Measurements from ENCODE around the gene NELL2.
"Not testable (repeated sequence)": the region's sequence is repeated elsewhere in the genome, so short reads cannot be mapped to it uniquely, and the experiment has no call there.

The NELL2 gene

DNA sequence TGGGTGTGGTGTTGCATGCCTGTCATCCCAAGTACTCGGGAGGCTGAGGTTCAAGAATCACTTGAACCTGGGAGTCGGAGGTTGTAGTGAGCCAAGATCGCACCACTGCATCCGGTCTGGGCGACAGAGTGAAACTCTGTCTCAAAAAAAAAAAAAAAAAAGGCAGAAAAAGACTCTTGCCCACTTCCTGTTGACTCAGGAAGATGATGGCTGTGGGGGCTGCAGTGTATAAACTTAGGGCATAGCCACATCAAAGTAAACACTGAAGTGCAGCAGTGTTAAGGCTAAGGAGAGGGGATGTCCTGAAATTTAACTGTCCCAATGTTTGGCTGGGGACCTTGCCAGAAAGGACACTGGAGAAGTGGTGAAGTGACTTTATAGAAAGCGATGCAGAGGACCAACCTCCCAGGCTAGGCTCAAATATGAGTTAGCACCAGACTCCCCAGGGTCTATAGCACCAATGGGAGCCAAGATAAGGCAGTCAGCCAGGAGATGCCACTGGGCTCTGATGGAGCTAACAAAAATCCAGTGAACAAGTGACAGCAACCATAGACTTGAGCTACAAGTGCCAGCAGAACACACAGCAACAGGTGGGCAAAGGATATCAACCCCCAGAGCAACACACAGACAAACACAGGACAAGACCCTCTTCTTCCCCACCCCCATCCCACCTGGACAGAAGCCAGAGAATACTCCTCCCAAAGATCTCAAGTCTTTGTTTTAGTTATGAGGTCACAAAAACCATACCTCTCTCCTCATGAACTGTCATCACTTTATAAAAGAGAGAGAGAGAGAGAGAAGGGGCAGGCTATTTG, 28.0 kb downstream of the NELL2 start:
- no peak for DNase-seq (ENCODE audit: low read depth, low spot score)

DNA sequence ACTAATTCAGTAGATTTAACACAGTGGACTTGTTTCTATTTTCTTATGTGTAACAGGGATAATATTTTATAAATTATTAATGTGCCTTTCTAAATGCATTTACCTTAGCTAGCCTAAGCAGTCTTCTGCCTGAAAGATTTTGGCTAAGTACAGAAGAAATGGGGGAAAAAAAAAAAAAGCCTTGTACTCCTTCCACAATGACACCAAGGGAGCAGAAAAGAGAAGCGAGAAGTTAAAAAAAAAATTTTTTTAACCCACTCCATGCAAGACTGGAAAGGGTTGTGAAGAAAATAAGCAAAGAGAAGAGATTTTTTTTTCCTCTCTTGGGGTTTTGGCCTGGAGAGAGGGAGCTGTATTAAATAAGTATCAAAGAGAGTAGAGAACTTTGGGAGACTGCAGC, 28.7 kb downstream of the NELL2 start:
- DNase-seq (ENCODE audit: low read depth, low spot score), result no peak

DNA sequence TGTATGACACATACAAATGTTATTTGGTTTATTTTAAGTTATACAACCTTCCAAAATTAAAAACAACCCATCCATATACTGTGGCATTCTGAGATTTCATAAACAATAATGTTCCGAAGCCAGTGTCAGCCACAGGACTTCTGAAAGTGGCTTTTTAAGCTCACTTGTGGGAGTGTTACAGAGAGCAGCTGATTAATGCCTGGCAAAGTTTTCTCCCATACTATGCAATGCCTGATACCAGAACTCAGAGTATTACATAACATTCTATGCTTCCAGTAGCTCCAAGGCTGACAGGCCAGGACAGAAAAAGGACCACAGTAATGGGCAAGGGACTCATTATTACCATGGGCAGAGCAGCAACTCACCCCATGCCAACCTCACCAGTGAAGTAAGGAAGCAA, 29.3 kb downstream of the NELL2 start:
- no peak for DNase-seq (ENCODE audit: low read depth, low spot score)

DNA sequence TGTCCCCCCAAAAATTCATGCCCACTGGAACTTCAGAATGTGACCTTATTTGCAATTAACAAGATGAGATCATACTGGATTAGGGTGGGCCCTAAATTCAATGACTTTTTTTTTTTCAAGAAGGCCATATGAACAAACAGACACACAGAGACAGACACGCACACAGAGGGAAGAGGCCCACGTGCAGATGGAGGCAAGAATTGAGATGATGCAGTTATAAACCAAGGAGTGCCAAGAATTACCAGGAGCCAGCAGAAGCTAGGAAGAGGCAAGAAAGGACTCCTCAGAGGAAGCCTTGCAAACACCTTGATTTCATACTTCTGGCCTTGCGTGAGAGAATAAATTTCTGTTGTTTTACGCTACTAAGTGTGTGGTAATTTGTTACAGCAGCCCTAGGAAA, 33.4 kb downstream of the NELL2 start:
- no peak for DNase-seq (ENCODE audit: low read depth, low spot score)

DNA sequence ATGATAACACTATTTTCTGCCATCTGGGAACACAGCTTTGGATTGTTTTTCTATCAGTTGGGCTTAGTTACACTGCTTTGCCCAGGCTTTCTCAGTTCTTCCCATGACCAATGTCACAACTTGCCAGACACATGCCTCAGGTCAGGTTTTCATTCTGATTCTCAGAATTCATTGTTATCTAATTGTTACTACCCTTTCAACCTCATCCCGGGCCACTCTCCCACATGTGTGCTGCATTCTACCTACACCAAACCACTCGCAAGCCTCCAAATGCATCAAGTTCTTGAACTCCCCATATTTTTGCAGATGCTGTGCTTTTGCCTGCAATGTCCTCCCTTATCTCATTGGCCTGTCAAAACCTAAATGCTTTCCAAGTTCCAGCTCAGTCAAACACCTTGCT, 36.3 kb downstream of the NELL2 start:
- DNase-seq (ENCODE audit: low read depth, low spot score), result no peak

DNA sequence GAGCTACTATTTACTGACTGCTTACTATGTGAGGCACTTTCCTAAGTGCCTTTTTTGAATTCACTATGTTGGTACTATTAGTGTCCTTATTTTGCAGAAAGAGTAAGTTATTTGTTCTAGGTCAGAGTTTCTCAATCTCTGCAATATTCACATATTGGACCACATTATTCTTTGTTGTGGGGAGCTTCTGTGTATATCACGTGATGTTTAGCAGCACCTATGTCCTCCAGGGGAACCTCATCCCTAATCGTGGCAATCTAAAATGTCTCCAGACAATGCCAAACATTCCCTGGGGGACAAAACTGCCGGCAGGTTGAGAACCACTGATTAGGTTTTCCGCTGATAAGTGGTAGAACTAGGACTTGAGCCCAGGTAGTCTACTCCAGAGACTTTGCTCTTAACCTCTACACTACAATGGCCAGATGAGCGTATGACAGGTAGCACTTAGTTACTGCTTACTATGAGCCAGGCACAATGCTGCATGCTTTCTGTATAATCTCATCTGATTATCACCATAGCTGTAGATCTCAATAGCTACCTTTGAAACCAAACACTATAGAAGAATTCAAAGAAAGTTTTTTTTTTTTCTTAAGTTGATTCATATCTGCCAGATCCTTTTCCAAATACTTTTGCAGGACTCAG, 38.9 kb downstream of the NELL2 start:
- DNase-seq (ENCODE audit: low read depth, low spot score), result no peak

DNA sequence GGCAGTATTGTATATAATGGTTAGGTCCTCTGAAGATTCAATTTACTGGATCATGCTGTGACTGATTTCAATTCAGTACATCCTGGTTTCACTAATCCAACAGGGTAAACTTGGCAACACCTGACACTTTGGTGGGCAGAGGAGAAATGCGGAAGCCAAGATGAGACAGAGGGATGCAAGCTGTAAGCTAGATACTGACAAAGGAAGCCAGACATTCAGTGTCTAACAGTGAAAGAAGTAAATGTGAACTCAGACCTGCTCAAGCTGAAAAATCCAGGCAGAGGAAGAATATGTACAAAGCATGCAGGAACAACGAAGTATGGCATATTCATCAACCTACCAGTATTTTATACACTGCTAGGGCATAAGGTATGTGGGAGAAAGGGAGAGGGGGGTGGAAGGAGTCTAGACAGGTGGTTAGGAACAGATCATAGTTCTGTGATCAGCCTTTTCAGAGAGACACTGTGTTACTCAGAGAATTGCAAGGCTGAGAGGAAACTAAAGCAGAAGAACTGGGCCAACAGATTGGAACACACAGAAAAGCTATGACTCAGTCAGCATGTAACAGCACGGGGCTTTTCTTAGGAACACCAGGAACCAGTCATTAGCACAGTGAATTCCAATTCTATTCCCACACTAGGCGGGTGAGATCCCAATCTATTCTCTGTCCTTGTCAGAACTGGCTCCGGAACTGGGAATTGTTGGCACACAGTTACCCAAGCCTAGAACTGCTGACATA, 40.3 kb downstream of the NELL2 start:
- no peak for DNase-seq (ENCODE audit: low read depth, low spot score)

DNA sequence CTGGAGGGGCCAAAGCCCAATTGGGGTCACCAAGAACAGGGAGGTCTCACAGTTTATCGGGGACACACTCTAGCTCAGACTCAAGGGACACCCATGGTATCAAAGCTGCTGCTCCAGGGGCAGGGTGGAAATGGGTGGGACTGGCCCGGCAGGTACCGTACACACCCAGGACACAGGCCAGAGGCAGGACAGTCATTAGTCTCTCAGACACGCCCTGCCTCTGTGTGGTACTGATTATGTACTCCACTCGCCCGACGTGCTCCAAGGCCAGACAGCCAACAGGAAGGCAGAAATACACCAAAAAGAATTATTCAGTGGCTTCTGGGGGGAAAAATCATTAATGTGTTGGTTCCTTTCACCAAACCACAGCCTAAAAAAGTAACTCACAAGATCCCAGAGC, 41.1 kb downstream of the NELL2 start:
- not testable (repeated sequence) for DNase-seq (ENCODE audit: low read depth, low spot score)

DNA sequence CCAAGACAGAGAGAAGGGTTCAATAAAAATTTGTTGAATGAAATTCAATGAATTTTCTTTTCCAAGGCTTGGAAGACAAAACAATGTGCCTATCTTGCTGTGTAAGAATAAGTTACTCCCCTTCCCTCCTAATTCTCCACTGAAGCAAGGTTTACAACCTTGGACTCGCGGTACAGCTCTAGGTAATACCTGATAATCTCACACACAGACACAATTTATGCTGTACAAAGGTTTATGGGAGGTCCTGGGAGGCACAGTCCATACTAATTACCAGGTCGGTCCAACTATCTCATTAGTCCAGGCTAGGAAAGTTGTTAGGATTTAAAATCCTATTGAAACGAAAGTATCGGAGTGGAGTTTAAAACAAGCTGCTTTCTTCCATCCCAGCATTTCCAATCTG, 42.6 kb downstream of the NELL2 start:
- no peak for DNase-seq (ENCODE audit: low read depth, low spot score)

DNA sequence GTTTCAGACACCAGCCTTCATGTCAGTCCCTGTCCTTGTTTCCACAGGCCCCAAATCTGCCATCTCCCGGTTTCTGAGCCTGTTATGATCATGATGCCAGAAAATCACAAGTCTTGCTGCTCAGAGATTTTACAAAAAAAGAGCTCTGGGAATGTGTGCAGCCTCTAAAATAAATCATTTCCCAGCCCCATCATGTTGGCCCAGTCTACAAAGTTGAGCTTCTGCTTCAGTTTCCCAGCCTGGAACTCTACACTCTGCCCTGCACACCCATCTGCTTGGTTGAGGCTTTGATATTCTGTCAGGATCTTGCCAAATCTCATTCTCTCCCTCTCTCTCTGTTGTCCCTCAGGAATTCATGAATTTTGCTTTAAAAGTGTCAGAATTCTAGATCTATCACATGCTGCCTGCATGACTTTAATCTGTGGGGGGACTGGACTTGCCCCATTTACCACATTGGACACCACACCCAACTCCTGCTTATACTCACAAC, 45.5 kb downstream of the NELL2 start:
- DNase-seq (ENCODE audit: low read depth, low spot score), result no peak

DNA sequence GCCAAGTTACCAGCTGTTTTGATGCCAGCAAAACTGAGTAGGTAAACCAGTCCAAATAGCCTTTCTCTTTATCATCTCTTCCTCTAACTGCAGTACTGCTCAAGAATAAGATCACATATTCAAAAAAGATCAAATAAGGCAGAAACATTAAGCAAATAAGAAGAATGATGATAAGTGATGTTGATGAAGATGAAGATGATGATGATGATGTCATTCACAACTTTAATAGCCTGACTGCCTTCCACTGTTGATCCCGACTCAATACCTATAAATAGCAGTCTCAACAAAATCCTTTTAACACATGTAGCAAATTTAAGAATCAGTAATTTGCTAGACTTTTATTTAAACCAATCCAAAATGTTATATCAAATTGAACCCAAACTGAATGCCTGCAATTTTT, 47.1 kb downstream of the NELL2 start:
- DNase-seq (ENCODE audit: low read depth, low spot score), result no peak

DNA sequence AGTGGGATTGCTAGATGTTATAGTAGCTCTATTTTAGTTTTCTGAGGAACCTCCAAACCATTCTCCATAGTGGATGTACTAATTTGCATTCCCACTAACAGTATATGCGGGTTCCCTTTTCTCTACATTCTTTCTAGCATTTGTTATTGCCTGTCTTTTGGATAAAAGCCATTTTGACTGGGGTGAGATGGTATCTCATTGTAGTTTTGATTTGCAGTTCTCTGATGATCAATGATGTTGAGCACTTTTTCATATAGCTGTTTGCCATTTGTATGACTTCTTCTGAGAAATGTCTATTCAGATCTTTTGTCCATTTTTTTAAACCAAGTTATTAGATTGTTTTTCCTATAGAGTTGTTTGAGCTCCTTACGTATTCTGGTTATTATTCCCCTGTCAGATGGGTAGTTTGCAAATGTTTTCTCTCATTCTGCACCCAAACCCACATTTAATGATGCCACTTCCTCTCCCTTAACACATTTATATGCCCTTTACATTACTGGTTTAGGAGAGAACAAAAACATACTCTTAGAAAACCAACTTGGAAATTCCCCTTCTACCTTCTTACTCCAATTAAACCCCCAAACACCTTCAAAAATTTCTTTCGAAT, 48.2 kb downstream of the NELL2 start:
- no peak for DNase-seq (ENCODE audit: low read depth, low spot score)

DNA sequence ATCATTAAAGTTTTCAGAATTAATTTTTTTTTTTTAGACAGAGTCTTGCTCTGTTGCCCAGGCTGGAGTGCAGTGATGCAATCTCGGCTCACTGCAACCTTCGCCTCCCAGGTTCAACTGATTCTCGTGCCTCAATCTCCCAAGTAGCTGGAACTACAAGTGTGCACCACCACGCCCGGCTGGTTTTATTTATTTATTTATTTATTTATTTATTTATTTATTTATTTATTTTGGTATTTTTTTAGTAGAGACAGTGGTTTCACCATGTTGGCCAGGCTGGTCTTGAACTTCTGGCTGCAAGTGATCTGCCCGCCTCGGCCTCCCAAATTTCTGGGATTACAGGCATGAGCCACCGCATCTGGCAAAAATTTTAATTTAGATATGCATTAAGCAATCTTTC, 54.4 kb downstream of the NELL2 start:
- DNase-seq (ENCODE audit: low read depth, low spot score), result not testable (repeated sequence)

DNA sequence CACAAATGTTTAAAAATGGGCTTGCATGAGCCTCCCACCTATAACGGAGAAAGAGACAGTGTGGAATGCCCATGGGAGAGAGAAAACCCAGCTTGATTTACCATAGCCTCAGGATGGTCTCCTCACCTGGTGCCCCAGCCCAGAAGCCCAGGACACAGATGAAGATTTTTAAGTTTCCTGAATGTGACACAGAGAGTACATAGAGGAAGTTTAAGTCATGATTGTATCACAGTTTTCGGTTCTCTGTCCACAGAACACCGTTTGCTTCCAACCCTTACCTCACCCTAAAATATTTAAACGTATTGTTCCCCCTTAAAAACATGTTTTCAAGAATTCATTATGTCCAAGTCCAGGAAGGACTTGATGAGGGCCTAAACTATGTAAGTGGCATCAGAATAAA, 56.2 kb downstream of the NELL2 start:
- no peak for DNase-seq (ENCODE audit: low read depth, low spot score)

DNA sequence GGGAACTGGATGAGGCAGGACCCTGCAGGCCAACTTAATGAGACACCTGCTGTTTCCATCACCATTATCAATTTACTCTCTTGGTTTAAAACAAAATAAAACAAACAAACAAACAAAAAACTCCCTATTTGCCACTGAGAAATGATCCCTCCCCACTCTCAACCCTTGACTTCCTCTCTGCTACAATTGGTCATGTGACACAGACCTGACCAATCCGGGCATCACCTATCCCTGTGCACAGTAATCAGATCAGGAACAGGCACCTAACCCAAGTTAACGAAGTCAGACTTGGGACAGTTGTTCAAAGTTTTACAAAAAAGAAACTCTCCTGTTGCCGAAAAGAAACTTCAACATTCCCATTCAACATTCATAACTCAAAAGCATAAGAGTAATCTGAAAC, 58.4 kb downstream of the NELL2 start:
- DNase-seq (ENCODE audit: low read depth, low spot score), result no peak

DNA sequence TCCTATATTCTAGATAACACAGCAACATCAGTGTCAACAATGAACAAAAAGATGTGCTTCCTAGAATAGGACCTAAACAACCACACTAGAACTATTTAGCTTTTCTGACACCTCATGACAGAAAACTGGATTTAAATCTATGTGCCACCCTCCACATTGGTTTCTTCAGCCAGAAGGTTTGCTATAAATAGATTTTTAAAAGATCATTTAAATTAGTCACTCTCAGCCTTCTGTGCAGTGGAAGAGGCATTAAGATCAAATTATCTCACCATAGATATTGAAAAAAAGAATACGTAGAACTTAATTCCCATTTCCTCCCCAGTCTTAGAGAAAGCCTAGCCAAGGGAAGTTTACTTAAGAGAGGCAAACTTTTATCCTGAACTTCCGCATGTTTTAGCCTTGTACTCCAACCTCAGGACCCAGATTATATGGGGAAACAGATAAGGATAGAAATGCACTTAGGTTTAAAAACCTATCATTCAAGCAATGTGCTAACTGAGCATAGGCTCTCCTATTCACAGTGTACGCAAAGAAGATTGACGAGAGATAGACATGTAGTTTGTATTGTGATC, 59.6 kb downstream of the NELL2 start:
- no peak for DNase-seq (ENCODE audit: low read depth, low spot score)

DNA sequence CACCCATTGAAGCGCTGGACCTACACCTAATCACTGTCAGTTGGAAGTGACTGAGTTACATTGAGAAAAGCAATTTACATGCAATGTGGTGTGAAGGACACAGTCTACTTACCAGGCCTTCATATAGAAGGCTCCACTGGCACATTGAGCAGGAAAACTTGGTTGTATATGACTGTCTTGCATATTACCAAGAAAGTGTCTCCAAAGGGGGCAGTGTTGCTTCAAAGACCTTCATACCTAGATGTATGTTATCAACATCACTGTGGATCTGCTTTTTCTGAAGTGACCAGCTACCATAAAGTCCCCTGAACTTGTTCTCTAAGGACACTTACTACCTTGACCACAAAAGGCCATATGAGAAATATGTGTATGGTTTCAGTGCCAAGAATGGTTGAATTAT, 64.1 kb downstream of the NELL2 start:
- no peak for DNase-seq (ENCODE audit: low read depth, low spot score)

DNA sequence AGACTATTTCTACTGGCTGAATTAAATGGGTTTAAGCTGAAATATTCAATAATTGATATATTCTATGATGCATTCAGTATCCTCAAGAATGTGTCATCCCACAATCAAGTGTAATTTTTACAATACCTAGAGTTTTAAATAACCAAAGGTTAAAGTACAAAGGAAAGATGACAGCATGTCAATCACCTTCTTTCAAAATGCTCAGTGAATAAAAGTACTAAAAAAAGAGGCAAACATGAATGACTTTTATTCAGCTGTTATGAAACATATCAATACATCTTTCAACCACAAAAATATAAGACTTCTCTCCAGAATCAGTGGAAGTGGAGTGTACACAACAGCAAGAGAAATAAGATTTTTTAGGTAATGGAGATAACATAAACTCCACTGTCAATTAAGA, 72.0 kb downstream of the NELL2 start:
- DNase-seq (ENCODE audit: low read depth, low spot score), result no peak

DNA sequence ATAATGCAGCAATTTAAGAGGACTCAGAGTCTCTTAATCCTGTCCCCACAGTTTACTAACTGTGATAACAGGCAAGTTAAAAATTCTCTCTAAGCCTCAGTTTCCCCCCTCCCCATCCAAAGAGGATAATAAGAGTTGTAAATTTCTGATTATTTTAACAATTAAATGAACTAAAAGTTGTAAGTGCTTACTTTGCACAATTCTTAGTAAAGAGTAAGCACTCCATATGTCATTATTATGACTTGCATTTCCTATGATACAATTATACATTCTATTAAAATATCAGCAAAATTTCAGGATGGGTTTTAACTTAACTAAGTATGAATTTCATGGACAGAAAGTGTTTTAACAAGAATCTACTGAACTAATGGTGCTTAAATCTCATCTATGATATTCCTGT, 80.1 kb downstream of the NELL2 start:
- no peak for DNase-seq (ENCODE audit: low read depth, low spot score)

DNA sequence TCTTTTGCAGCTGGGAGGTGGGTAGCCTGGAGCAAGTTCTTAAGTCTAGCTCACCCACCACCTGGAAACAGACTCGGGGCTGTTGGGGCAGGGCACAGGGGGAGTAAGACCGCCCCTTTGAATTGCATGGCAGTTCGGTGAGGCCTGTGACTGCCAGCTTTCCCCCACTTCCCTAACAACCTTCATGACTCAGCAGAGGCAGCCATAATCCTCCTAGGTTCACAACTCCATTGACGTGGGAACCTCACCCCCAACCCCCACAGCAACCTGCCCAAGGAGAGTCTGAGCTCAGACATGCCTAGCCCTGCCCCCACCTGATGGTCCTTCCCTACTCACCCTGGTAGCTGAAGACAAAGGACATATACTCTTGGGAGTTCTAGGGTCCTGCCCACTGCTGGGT, 87.4 kb downstream of the NELL2 start:
- no peak for DNase-seq (ENCODE audit: low read depth, low spot score)

DNA sequence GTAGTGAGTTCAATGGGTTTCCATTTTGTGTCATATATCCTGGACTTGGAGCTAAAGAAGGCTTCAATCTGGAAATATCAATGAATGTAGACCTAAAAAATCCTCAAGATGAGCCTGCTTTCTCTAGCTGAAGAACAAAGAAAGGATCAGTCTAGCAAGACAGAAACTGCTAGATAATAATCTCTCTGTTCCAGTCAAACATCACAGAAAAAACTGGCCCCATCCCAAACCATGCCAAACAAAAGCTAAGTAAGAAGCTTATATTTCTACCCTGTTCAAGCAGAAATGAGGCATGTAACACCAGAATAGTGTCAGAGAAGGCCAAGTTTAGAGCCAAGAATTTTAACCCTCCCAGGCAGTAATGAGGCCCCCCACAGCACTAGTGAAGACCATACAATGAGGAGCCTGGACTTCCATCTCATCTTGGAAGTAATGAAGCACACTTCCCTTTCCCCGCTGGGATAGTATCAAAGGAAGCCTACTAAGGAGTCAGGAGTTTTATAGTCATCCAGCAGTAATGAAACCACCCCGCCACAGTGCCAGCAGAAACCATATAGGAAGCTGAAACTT, 95.8 kb downstream of the NELL2 start:
- DNase-seq (ENCODE audit: low read depth, low spot score), result no peak

DNA sequence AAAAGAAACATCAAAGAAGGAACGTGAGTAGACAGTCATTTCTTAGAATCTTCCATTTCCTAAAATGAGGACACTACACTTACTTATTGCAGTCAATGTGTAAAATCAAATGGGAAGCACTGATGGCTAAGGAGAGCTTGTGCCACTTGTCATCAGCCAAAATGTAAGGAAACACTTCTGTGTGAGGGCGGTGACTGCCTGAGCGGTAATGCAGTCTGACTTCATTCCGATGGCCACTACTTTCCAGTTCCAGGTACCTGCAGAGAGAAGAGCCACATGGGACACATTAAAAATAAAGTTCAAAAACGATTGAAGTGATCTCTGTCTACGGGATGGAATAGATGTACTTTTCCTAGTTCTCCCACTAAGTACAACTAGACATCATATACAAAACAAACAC, 96.3 kb downstream of the NELL2 start:
- no peak for DNase-seq (ENCODE audit: low read depth, low spot score)

Measured in brain pericyte (primary cell).